A204.1 (cell line): ENCODE data around the gene KNSTRN.

Source experiments
- FAIRE-seq: peaks from 2 replicates; lab custom pipeline; 2012; peaks lifted over from hg19 to GRCh38; lab: Jason Lieb, UNC

Gene KNSTRN

DNA sequence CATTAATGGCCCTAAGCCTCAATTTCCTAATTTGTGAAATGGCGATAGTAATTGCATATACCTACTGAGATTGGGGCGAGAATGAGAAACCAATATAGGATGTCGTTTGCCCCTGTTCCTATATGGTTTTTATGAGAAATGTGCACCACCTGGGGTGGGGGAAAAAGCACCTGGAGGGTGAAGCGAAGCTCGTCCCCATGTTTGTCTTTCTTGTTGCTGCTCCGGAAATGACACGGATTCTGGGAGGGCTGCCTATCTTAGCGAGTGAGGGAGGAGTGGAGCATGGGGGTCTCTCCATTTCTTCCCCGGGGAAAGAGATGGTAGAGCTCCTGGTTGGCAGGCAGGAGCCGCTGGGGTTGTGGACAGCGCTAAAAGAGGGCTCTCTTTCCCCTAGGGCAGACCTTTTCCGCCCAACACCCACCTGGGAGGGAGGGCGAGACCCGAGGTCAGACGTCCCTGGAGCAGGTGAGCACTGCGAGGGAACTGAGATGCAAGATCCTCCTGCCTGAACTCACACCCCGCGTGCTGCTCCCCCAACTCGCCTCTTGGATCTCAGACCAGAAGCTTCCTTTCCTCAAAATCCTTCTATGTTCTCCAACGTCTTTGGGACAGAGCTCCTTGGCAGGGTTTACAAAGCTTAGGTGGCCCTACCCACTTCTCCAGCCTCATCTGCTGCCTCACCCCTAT lies 52.6 kb downstream of the KNSTRN start:
- FAIRE-seq: no peak

DNA sequence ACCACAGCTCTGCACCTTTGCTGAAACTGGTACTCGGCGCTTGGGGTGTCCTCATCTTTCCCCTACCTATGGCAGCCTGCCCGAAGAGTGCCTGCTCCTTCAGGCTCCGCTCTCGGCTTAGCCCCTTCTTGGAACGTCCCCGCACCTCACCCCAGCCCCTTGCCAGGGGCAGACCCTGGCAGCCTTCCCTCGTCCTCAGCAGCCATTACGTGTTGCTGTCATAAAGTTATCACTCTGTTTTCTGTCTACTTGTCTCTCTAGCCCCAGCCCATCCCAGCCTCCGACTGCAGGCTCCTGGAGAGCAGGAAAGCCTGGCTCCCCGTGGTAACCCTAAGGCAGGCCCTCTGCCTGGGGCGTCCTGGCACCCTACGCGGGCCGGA lies 53.2 kb downstream of the KNSTRN start:
- no peak for FAIRE-seq

DNA sequence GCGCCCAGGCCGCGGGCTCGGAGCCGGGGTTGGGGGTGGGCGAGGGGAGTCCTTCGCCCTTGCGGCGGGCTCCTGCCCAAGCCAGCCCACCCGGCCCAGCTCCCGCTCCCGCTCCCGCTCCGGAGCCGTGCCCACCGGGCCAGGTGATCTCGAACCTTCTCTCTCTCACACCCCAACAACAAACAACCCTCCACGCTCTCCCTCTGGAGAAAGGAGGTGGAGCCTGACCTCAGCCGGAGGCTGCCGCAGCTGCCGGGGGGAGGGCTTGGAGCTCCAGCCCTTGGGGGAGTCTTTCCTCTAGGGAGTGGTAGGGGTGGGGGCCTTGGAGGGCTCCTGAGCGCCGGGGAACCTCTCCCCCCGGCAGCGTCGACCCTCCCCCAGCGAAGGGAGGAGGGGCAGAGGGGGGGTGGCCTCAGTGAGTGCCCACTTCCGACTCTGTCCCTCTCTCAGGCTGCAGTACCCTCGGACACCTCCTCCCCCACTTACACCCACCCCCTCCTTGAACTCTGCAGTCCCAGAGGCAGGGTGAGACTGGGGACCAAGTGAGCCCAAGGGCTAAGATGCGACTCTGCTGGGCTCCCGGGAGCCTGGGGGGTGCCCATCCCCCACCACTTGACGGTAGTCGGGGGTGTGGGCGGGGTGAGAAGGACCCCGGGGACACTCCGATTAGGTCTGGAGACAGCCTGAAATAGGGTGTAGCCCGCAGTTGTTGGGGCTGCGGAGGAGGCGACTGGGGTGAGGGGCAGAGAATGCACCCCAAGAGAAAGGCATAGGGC lies 53.8 kb downstream of the KNSTRN start:
- FAIRE-seq: no peak

DNA sequence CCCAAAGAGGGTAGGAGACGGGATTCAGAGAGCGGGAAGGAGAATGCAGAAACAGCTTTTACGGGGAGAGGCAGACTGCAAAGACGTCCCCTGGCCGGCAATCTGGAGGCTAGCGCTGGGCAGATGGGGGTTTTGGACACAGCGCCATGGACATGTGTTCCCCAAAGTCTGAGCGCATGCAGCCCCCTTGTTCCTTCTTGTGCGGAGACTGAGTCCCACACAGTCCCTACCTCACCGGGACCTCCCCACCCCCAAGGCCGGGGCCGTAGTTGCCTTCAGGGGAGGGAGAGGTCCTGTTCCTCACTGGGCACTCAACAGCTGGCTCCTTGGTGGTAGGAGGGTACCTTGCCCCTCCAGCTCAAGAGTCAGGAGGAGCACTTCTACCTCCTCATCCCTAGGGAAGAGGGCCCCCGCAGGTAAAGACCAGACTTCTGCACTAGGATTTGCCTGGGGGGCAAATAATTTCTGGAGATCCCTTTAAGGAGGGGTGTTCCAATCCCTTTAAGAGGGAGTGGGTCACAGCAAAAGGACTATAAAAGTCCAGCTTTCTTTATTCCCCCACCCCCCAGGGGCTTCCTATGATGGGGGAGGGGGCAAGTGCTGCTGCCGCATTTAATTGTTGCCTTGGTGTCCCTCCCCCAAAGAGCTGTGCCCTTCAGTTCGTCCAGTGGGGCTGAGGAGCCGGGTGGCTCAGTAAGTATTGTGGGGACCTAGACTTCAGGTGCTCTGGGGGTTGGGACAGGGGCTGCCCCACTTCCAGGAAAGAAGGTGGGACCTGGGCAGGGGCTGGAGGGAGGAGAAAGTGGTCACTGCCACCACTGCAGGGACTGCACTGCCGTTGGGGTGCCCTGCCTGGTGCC lies 54.6 kb downstream of the KNSTRN start:
- FAIRE-seq: no peak

DNA sequence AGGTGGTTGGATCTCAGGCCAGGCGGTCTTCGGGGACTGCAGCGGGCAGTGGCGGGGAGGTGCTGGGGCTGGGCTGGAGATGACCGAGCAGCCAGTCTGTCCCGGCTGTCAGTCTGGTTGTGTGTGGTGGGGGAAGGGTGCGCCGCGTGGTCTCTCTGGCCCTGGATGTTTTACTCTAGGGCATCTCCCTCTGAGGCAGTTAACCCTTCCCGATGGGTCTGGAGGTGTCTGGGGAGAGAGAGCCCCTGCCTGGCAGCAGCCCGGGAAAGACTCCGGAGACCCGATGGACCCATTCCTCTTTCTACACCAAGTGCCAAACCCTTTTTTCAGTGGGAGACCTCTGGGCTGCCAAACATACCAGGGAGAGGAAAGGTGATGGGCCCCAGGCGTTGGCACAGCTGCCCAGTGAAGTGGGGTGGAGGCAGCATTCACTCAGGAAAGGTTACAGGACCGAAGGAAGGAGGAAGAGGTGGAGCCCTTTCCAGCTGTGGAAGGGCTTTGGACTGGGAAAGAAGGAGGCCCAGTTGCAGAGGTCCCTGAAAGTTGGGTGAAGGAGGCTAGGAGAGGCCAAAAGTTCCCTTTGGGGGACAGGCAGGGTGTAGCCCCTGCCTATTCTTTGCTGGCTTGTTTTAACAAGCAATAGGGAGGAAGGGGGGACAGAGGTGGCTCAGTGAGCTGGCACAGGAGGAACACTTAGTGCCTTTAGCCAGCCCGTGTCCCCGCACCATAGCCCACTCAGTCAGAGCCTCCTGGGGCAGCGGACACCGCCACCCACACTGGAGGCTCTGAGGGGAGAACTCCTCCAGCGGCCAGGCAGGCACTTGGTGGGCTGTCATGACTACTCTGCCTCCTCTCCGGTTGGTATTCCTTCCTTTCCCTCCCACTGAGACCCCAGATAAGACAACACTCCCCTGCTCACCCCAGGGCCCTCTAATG lies 55.5 kb downstream of the KNSTRN start:
- no peak for FAIRE-seq

DNA sequence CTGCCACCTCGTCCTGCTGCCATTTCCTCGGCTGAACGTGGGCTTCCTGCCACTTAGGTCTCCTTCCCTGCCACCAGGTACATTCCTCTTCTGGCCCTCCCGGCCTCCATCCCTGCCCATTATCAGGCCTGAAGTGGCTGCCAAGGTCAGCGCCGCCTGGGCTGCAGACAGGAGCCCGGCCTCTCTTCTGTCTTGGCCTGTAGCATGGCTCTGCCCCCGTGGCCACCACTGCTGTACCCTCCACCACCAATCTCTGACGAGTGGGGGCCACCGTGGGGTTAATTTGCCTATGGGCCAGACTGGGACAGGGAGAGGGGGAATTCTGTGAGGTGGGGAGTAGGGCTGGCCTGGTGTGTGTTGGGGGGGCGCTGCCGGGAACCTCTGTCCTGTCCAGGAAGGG lies 56.2 kb downstream of the KNSTRN start:
- no peak for FAIRE-seq

DNA sequence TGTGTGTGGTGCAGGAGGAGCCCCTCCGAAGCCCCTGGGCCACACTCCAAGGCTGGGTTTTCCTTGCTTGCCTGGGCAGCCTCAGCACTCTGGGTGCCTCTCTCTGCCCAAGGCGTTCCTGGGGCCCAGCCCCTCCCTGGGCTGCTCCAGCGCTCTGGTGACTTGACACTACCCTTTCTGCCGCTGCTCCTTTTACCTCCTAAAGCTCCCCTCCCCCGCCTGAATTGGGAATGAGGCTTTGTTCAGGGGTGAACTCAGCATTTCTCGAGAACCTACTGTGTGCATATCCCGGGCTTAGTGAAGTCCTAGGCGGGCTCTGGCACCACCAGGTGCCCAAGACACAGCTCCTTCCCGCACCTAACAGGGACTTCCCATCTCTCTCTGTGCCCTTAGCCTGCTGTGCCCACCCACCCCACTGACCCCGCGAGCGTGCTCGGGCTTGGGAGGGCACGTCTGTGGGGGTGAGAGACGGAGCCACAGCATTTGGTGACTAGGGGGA lies 57.0 kb downstream of the KNSTRN start:
- FAIRE-seq: no peak

DNA sequence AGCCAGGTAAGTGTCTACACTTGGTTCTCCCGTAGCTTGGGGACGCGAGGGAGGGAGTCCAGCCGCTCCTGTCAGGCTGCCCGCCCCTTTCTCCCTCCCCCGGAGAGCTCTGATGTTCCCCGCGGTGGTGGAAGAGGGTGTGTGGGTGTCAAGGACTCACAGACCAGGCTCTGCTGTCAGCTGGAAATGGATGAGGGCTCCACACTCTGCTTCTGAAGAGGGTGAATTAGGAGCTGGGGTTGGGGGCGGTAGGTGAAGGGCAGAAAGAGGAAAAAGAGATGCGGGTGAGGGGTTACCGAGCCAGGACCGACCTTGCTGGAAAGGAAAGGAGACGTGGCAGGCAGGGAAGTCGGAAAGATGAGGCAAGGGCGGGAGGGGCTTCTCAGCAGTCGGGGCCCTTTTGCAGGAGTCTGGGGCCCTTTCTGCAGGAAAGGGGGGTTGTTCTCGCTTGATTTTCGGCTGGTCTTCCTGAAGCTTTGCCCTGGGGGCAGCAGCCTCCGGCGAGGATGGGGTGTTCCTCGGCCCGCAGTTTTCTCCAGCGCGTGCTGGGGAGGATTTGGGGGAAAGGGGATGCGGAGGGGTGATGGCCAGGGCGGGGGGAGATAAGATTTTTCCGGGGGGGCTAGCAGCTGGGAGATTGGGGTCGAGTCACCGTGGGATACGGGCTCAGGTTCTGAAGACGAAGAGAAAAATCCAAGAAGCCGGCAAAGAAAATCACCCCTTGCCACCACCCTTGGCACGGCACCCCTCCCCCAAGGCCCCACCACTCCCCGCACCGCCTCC lies 57.6 kb downstream of the KNSTRN start:
- no peak for FAIRE-seq

DNA sequence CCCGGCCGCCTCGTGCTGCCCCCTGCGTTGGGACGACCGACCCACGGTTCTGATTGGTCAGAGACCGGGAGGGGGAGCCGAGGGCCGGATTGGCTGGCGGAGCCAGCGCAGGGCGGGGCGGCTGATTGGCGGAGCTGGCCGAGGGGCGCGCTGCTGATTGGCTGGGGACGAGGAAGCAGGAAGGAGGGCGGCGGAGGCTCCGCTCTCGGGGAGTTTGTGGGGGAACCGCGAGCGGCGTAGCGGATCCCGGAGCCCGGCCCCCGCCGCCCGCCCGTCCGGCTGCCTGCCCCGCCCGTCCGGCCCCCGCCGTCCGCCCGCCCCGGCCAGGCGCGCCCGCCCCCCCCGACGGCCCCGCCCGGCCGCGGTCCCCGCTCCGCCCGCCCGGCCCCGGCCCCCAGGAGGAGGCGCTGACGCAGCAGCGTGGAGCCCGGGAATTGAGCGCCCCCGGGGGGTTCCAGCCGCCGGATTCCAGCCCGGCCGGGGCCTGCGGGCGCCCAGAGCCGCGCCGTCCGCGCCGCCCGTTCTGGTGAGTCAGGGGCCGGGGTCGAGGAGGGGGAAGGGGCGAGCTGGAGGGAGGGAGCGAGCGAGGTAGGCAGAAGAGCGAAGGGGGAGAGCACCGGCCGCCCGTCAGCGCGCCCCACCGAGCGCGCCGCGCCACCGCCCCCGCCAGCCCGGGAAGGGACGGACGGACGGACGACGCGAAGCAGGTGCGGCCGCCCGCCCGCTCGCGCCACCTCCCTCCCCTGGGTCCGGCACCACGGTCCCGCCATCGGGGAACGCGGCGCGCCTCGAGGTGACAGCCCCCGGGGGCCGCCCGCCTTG lies 58.4 kb downstream of the KNSTRN start, which contains the start of gene BAHD1:
Gene BAHD1 (plus strand): TSS at position 211 of the 822 bp plus-strand sequence. CDS start 17,512 bp downstream, outside the sequence.
- FAIRE-seq: peak; percentile 49

DNA sequence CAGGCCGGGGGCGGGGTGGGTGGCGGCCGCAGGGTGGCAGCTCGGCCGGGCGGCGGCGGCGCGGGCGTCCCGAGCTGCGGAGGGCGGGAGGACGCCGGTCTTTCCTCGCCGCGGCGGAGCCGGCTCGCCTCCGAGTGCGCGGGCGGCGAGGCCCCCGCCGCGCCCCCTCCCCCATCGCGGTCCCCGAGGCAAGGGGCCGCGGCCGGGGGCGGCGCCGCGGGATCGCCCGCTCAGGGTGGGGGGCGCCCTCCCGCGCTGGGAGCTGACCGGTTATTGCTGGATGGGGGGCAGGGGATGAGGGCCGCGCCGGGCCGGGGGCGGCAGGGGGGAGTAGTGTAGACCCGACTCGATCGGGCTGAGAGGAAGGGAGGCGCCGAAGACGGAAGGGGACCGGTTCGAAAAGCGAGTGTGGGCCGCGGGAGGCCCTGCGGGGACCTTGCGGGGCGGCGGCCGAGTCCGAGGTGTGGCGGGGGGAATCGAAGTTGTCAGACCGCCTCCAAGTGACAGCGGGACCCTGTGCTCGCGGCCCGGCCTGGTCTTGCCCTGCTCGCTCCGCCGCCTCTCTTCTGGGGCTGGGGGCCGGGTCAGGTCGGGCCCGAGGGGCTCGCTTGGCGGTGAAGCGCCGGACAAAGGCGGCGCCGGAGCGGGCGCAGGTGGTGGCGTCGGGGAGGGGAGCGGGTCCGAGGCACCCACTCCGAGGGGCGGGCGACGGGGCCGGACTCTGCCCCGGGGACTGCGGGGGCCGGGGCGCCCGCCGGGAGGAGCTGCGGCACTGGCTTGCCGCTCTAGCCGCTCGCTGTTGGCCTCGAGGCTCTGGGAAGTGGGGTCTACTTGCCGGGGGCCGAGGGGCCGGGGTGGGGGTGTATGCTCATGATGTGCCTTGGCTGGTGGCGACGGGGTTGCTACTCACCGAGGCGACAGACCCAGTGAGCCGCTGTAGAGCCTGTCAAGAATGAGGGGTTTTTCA lies 59.3 kb downstream of the KNSTRN start:
- FAIRE-seq: no peak

DNA sequence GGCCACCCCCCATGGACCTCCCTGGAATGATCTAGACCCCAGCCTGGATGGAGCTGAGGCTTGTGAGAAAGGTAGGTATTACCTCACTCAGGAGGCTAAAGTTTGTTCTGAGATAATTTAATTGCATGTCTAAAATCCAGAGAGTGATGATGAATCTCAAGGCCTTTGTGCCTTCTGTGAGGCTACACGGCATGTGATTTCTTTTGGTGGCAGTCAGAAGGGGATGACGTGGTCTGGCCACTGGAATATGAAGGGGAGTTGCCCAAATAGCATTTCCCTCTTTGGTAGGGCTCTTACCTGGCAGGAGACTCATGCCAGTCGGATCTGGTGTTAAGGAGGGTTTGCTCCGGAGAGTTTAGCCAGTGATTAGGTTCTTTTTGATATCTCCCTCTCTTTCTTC lies 60.7 kb downstream of the KNSTRN start:
- FAIRE-seq: no peak

DNA sequence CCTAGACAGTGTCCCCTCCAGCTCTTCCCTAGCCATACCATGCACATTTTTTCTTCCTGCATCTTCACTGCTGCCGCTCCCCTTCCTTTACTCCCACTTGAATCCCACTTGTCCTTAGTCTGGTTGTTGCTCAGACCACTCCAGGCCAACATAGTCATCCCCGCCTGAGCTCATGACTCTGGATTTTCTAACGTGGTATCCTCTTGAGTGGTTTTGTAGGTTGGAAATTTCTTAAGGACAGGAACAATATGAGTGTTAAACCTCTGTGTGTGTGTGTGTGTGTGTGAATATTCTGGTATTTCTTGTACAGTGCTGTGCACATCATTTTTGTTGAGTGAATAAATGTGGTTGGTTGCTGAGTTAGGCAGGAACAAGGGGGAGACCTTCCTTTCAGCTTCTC lies 61.3 kb downstream of the KNSTRN start:
- no peak for FAIRE-seq
